ENCODE results near the gene RNASE12.

Gene RNASE12

DNA sequence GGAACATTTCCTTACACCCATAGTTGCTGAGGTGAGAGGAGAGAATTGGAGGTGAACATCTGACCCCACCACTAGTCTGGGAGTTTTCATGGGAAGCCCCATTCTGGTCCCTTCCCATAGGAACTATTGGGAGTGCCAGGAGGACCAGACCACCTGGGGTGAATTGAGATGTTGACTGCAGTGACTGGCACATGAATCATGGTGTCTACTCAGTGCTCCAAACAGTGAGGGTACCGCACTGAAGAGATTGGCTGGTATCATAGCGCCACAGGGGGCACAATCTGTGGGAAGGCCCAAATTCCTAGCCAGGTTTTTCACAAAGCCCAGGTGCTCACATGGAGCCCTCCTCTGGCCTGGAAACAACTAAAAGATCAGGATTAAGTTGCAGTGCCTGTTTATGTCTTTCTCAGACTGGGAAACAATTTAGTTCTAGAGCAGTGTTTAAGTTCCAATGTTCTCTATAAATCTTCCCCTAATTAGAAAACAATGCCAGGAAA lies 26.6 kb downstream of the RNASE12 start:
- DNase-seq (ENCODE audit: extremely low spot score): no peak
- CTCF ChIA-PET: interaction anchor here (0.5 kb wide), 1 partner anchor 407 kb away, joined by 3 read pairs; no protein-coding TSS in a partner anchor
- POLR2A ChIA-PET: no interaction called here
- TF ChIP-seq L3MBTL2 (conservative IDR thresholded peaks at IDR 0.05) (no peak), BHLHE40 (IDR thresholded peaks at IDR 0.05; ENCODE audit: borderline replicate concordance) (no peak), ZNF384 (IDR thresholded peaks at IDR 0.05) (no peak), FOXM1 (IDR thresholded peaks at IDR 0.05; ENCODE audit: borderline replicate concordance) (no peak), NFRKB (IDR thresholded peaks at IDR 0.05) (no peak), ELF4 (IDR thresholded peaks at IDR 0.05) (no peak), CTBP1 (IDR thresholded peaks at IDR 0.05; ENCODE audit: borderline replicate concordance) (no peak), LEF1 (IDR thresholded peaks at IDR 0.05; ENCODE audit: borderline replicate concordance) (no peak), HDGF (IDR thresholded peaks at IDR 0.05; ENCODE audit: borderline replicate concordance) (no peak)
- TF ChIP-seq, protein P1, sequence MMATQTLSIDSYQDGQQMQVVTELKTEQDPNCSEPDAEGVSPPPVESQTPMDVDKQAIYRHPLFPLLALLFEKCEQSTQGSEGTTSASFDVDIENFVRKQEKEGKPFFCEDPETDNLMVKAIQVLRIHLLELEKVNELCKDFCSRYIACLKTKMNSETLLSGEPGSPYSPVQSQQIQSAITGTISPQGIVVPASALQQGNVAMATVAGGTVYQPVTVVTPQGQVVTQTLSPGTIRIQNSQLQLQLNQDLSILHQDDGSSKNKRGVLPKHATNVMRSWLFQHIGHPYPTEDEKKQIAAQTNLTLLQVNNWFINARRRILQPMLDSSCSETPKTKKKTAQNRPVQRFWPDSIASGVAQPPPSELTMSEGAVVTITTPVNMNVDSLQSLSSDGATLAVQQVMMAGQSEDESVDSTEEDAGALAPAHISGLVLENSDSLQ (IDR thresholded peaks at IDR 0.05): no peak

DNA sequence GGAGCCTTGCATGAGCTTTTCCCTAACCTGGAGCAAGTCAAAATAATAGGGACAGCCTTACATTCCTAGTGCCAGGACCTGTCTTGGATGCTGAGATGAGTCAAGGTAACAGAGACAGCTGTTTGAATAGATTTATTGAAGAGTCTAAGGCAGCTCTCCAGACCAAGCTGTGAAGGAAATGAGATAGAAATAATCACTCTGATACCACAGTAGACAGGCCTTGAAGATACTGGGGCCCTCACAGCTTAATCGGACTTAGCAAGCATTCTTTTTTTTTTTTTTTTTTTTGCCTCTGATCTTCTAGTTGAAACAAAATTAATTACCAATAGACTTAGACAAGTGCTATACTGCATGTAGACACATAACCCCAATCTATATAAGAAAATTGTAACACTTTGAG lies 27.2 kb downstream of the RNASE12 start:
- TF ChIP-seq, protein P1 (IDR thresholded peaks at IDR 0.05): no peak
- TF ChIP-seq ARNT (IDR thresholded peaks at IDR 0.05) (no peak), CTBP1 (IDR thresholded peaks at IDR 0.05; ENCODE audit: borderline replicate concordance) (no peak), SUZ12 (IDR thresholded peaks at IDR 0.05) (no peak), SP1 (IDR thresholded peaks at IDR 0.05) (no peak), FOXM1 (IDR thresholded peaks at IDR 0.05; ENCODE audit: borderline replicate concordance) (no peak), ZNF384 (IDR thresholded peaks at IDR 0.05) (no peak), LEF1 (IDR thresholded peaks at IDR 0.05; ENCODE audit: borderline replicate concordance) (no peak)
- ChIA-PET POLR2A (no interaction called here), CTCF (interaction anchor here (0.5 kb wide), 1 partner anchor 408 kb away, joined by 3 read pairs; no protein-coding TSS in a partner anchor)
- no peak for DNase-seq (ENCODE audit: extremely low spot score)

DNA sequence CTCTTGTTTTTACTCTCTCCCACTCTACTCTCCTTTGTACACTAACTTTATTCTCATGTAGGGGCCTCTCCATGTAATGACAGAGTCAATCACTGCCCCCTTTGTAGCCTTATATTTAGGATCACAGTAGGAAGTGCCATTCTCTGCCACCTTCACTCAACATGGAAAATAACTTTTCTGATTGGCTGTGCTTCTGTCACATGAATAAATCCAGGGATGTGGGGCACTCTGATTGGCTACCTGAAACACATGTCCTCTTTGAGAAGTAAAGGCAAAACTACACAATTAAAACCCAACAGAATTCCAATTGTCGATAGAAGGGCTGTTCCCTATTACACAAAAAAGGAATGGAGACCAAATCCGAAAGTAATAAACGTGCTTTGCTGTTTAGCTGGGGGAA lies 30.2 kb downstream of the RNASE12 start, which contains the start of gene RNASE9:
TSS of gene RNASE9 (minus strand) at position 87 of the 400 bp plus-strand sequence.
- no peak for DNase-seq (ENCODE audit: extremely low spot score)
- CTCF ChIA-PET: no interaction called here
- POLR2A ChIA-PET: no interaction called here
- TF ChIP-seq CTBP1 (IDR thresholded peaks at IDR 0.05; ENCODE audit: borderline replicate concordance) (no peak), FOXA1 (IDR thresholded peaks at IDR 0.05) (no peak), SP1 (IDR thresholded peaks at IDR 0.05) (no peak), SUZ12 (IDR thresholded peaks at IDR 0.05) (no peak), HDGF (IDR thresholded peaks at IDR 0.05; ENCODE audit: borderline replicate concordance) (no peak), NFRKB (IDR thresholded peaks at IDR 0.05) (no peak), ELF4 (IDR thresholded peaks at IDR 0.05) (no peak), LEF1 (IDR thresholded peaks at IDR 0.05; ENCODE audit: borderline replicate concordance) (no peak), FOXK2 (IDR thresholded peaks at IDR 0.05) (no peak), TARDBP (IDR thresholded peaks at IDR 0.05) (no peak), FOXM1 (IDR thresholded peaks at IDR 0.05; ENCODE audit: borderline replicate concordance) (no peak)
- TF ChIP-seq, protein P1 (IDR thresholded peaks at IDR 0.05): no peak

DNA sequence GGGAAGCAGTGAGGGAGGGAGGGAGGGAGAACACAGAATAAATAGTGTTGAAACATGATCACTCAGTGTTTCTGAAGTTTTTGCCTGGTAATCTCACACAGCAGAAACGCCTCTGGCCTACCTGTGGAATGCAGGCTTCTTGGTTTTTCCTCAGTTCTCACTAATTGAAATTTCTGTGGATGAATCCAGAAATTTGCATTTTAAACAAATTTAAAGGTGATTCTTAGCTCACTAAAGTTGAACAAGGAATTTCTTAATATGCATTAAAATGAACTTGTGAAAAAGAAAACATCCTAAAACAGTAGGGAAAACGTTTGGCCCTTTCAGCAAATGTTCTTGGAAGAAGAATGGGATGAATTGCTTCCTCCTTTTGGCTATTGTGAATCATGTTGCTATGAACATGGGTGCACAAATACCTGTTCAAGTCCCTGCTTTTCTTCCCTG lies 31.7 kb downstream of the RNASE12 start:
- no peak for TF ChIP-seq TARDBP (IDR thresholded peaks at IDR 0.05)
- TF ChIP-seq FOXK2 (IDR thresholded peaks at IDR 0.05): no peak
- TF ChIP-seq HDGF (IDR thresholded peaks at IDR 0.05; ENCODE audit: borderline replicate concordance): no peak
- TF ChIP-seq, protein P1 (IDR thresholded peaks at IDR 0.05): no peak
- TF ChIP-seq ELF4 (IDR thresholded peaks at IDR 0.05): no peak
- no peak for TF ChIP-seq FOXA1 (IDR thresholded peaks at IDR 0.05)
- no peak for TF ChIP-seq BHLHE40 (IDR thresholded peaks at IDR 0.05; ENCODE audit: borderline replicate concordance)
- no peak for TF ChIP-seq CTBP1 (IDR thresholded peaks at IDR 0.05; ENCODE audit: borderline replicate concordance)
- TF ChIP-seq ZNF384 (IDR thresholded peaks at IDR 0.05): no peak
- no peak for TF ChIP-seq SUZ12 (IDR thresholded peaks at IDR 0.05)
- TF ChIP-seq ARNT (IDR thresholded peaks at IDR 0.05): no peak
- TF ChIP-seq LEF1 (IDR thresholded peaks at IDR 0.05; ENCODE audit: borderline replicate concordance): no peak
- no peak for TF ChIP-seq NFRKB (IDR thresholded peaks at IDR 0.05)
- TF ChIP-seq L3MBTL2 (conservative IDR thresholded peaks at IDR 0.05): no peak
- no peak for TF ChIP-seq FOXM1 (IDR thresholded peaks at IDR 0.05; ENCODE audit: borderline replicate concordance)
- TF ChIP-seq SP1 (IDR thresholded peaks at IDR 0.05): no peak
- ChIA-PET POLR2A (no interaction called here), CTCF (no interaction called here)
- DNase-seq (ENCODE audit: extremely low spot score): no peak

DNA sequence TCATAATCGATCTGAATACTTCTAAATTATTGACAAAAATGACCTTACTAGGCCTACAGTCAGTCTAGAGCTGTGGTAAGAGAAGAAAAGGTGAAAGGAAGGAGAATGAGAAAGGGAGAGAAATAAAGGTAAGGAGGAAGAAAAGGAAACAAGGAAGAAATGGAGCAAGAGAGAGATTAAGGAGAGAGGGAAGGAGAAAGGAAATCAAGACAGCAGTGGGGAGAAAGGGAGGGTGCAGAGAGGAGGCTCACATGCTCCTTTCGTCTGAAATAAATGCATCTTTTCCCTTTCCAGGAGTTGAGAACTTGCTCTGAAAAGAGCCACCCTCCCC lies 34.0 kb downstream of the RNASE12 start:
- TF ChIP-seq SUZ12 (IDR thresholded peaks at IDR 0.05) (no peak), ARNT (IDR thresholded peaks at IDR 0.05) (no peak), ELF4 (IDR thresholded peaks at IDR 0.05) (no peak), SP1 (IDR thresholded peaks at IDR 0.05) (no peak), FOXM1 (IDR thresholded peaks at IDR 0.05; ENCODE audit: borderline replicate concordance) (no peak)
- CTCF ChIA-PET: no interaction called here
- POLR2A ChIA-PET: no interaction called here
- no peak for DNase-seq (ENCODE audit: extremely low spot score)

Data from HEK293T (cell line).